ENCODE results near the gene EIF3F.
A peak's percentile ranks its signal among the peaks of the same experiment; 100 is the strongest.

EIF3F gene

DNA sequence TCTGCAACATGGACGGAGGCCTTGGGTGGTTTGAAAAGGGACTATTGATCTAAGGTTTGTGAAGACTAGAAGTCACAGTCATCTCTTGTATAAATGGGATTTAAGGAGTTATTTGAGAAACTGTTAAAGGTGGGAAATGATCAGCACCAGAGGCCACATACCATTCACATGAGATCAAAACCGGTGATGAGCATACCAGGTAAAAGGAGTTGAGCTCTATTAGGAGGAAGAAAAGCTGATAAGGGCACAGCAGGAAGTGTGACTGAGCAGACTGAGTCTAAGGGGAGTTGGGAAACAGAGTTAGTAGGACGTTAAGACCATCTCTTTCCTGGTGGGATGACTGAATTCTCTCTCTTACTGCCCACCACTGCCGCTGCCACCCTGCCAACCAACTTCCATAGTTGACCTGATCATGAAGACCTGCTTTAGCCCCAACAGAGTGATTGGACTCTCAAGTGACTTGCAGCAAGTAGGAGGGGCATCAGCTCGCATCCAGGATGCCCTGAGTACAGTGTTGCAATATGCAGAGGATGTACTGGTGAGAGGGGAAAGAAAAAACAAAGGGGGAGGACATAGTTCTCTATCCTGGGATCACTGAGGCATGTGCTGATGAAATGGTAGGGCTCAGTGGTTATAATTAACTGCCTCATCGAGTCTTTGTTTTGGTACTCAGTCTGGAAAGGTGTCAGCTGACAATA, 7.6 kb downstream of the EIF3F start:
- no peak for DNase-seq (ENCODE audit: low read depth)

DNA sequence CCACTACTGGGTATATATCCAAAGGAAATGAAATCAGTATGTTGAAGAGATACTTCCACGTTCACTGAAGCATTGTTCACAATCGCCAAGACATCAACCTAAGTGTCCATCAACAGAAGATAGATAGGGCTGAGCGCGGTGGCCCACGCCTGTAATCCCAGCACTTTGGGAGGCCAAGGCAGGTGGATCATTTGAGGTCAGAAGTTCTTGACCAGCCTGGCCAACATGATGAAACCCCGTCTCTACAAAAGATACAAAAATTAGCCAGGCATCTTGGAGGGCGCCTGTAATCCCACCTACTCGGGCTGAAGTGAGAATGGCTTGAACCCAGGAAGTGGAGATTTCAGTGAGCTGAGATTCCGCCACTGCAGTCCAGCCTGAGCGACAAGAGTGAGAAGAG, 12.7 kb downstream of the EIF3F start:
- DNase-seq (ENCODE audit: low read depth), result no peak

DNA sequence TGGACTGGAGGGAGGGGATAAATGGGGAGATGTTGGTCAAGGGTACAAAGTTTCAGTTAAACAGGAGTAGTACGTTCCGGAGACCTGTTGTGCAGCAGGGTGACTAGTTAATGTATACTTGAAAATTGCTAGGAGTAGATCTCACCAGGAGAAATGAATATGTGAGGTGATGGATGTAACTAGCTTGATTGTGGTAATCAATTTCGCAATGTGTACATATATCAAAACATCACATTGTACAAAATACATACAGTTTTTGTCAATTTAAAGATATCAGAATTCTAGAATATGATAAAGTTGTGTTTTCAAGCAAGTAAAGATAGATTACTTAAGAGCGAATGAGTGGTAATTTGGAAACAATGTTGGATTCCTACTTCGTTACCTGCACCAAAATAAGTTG, 13.3 kb downstream of the EIF3F start:
- no peak for DNase-seq (ENCODE audit: low read depth)

DNA sequence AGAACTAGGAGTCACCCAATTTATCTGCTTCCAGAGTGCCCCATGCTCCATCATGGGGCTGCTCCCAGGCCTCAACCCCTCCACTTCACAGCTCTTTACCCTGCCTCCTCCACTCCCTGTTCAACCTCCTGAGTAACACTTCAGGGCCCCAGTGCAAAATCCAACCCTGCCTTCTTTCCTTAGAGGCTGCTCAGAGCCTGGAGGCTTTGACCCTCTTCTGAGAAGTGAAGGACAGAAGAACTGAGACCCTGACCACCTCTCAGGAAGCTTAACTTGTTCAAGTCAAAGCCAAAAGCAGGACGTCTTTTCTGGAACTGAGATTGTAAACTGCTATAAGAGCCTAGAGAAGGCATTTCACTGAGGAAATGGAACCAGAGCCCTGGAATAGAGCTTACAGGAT, 15.5 kb downstream of the EIF3F start:
- no peak for DNase-seq (ENCODE audit: low read depth)

DNA sequence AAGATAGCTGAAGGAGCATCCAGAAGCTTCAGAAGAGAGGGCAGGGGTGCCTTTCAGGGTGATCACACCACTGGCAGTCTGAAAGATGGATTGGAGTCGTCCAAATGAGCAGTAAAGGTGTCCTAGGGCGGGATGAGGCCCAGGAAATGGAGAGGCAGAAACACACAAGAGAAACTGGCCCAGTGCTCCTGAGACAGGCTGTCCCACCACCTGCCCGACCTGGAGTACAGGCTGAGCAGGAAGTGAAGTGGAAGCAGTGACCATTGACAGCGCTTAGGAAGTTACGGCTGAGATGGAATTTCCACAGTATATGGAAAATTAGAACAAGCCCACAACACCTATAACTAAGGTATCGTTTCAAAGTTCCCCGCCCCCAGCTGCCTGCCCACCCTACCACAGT, 16.1 kb downstream of the EIF3F start:
- no peak for DNase-seq (ENCODE audit: low read depth)

DNA sequence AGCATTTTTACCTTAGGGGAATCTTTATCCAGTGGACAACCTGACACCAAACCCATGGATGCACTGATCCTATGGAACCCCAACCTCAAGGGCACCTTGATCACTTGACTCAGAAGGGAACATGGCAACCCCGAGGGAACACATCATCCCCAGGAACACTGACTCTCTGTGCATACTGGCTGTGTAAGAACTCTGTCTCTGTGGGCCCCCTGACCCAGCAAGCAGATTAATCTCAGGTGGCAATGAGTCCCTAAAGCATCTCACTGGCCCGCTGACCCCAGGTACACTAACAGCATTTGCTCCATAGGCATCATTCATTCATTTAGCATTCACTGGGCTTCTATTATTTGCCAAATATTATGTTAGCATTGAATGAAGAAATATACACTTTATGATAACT, 16.9 kb downstream of the EIF3F start:
- no peak for DNase-seq (ENCODE audit: low read depth)

DNA sequence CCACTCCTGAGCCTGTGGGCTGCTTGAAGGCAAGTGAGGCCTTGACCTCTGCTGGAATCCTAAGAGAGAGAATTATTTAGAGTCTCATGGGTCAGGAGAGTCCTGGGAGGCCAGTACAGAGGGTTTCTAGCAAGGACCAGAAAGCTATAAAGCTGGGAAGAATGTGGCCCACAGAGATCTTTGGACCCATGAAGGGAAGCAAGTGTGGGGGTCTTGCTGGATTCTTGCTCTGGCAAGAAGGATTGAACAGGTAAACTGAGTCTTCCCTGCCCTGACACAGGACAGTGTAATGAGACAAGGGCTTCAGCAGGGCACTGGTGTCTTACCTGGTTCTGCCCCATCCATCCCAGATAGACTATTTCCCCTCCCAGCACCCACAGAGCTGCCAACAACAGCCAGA, 18.4 kb downstream of the EIF3F start:
- no peak for DNase-seq (ENCODE audit: low read depth)

DNA sequence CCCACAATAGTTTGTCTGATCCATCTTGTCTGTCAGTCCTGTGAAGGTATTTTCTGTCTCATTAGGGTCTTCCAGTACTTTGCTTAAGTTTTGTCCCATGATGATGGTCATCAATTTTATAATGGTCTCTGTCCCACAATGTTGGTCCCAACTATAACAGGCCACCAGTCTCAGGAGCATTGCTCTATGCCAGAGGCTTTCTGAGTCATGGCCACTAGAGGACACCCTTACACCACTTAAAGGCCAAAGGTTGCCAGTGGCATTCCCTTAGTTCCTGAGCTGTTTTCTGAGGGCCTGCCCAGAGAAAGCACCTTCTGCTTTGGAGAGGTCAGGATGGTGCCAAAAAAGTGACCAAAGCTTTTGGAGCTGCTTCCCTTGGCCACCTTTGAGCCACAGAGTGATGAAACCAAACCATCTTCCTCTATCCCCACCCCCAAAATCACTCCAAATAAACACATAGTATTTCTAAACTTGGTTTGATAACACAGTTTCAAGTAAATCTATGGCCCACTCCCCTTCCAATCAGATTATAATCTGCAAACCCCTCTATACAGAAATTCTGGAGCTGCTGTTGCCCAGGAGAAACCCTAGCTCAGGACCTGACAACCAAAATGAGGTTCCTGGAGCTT, 19.3 kb downstream of the EIF3F start:
- DNase-seq (ENCODE audit: low read depth), result no peak

DNA sequence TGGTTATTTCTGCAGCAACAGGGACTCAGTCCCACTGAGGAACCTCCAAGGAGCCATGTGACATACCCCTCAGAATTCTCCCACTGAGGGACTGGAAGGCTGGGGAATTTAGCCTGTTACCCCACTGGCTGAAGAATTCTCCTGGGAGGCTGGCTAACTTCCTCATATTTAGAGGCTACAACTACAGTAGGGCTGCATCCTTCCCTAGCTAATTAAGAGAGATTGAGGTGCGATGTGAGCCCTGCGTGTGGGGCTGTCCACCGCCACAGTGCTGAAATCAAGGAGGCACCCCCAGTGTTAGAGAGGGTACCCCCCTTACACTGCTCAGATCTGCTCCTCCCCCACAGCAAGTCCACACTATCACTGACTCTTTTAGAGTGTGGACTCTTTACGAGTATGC, 21.1 kb downstream of the EIF3F start:
- no peak for DNase-seq (ENCODE audit: low read depth)

DNA sequence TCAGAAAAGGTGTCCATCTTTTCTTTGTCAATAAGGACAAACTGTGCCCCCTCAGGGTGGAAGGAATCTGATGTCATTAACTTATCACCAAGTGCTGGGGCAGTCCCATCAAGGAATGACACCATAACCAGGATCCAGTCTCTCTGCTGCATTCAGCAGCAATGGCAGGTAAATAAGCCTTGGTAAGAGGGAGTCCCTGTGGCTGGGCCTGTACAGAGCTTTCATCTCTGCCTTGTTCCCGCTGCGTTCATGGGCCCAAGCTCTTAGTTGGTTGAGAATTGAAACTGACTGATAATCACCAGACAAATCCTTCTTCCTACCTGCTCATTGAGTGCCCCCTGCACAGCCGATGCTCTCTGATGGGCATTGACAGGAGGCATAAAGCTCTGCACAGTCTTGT, 22.7 kb downstream of the EIF3F start:
- DNase-seq (ENCODE audit: low read depth), result no peak

DNA sequence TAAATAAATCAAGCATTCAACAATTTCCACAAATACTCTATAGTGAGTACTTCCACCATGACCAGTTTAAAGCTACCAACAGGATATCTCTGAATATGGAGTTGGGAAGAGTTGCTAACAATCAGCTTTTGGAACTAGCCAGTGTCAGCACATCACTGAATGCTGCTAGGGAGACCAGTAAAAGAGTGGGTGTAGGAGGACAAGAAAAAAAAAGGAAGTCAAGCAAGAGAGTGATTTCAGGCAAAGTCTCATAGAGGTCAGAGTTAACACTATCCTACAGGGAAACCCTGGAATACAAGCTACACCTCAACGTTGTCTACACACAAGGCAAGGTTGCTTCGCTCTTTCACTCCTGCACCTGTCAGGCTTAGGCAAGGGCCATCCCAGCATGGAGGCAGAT, 24.2 kb downstream of the EIF3F start:
- no peak for DNase-seq (ENCODE audit: low read depth)

DNA sequence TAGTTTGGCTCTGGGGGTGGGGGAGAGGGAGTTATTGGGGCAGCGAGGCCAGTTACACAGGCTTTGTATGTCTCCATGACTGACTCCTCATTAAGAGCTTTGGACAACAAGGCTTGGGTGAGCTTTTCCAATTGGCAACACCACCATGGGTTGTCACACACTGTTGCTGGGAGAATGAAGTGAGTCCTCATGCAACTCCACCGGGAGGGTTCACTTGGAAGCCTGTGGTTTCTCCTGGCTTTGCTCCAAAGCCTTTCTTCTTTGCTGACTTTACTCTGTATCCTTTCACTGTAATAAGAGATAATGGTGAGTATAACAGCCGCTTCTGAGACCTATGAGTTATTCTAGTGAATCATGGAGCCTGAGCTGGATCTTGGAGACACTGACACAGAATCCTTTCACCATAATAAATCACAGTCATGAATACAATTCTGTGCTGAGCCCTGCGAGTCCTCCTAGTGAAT, 24.9 kb downstream of the EIF3F start:
- DNase-seq (ENCODE audit: low read depth), result peak; percentile 76

DNA sequence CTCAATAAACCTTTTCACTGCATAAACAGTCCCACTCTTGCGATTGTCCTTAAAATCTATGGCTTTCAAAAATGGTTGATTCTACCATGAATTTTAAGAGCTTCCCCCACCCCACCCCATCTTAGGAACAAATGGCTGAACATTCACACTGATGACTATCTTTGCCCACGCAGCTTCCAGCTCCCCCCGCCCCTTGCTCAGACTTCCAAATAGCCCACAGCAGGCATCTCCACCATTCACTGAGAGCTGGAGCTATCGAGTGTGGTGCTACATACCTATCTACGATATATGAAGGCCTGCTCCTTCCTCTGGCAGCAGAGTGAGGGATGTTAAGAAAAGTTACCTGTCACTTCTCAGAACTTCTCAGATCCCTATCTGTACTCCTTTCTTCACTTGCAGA, 26.7 kb downstream of the EIF3F start:
- DNase-seq (ENCODE audit: low read depth), result no peak

DNA sequence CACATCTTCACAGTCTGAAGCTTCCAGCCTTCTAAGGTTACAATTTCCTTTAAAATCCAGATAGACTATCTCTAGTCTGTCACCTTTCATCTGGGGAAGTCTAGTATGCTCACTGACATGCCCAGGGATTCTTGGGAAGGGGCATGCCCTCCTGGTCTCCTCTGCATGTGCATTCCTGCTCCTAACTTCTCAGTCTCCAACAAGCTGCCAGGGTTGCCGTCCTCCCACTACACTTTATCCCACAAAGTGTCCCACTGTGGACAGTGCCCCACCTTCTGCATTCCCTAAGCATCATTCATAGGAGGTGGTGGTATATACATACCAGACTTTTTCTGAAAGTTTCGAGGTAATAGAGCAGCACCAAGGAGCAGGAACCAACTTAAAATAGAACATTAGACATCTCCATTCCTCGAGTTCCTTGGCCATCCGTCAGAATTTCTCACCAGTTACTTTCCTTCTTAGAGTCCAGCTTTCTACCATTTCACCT, 28.7 kb downstream of the EIF3F start:
- DNase-seq (ENCODE audit: low read depth), result no peak

DNA sequence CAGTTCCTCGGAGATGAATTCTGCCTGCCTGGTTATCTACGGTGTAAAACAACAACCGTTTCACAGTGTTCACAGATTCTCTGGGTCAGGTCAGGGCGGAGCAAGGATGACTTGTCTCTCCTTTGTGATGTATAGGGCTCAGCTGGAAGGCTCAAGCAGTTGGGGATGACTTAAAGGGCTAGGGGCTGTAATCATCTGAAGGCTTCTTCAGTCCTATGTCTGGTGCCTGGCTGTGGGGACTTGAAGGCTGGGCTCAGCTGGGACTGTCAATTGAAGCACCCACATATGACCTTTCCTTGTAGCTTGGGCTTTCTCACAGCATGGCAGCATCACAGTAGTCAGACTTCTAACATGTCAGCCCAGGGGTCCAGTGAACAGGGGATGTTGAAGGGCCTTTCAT, 29.3 kb downstream of the EIF3F start:
- no peak for DNase-seq (ENCODE audit: low read depth)

DNA sequence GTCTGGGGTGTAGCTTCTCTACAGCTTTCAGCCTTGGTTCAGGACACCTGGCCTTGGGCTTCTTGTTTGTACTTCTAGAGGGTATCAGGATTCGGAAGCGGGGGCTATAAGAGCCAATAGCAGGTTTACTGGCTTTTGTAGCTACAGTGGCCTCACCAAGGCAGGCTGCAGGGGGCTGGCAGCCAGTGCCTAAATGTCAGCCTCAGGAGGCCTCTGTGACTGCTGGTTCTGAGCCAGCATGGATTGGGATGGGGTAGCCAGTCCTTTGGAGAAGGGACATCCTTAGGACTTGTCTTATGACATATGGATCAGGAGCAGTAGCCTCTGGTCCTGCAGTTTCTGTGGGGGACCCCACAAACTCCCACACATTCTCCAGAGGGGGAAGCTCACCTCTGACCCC, 29.9 kb downstream of the EIF3F start:
- no peak for DNase-seq (ENCODE audit: low read depth)

DNA sequence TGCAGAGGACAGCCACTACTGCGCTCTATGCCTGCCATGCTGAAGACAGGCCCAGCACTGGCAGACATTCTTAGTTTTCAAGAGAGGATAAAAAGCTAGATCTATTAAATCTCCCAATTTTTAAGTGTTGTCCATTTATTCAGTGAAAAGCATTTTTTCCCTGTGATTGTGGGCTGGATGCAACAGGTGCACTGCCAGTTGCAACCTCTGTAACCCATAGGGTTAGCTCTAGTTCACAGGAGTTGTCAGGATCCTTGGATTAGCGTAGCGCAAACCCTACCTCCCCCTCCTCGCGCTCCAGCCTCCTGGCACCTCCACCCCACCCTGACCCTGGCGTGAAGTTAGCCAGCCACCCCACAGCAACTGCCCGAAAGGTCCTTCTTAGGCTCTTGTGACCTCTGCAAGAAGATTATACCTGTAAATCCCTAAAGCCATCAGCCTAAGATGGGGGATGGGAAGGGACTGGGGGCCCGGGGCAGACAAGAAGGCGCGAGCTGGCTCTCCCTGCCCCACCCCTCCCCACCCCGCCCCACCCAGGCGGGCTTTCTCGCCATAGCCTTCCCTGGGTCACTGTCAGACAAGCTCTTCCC, 30.9 kb downstream of the EIF3F start:
- DNase-seq (ENCODE audit: low read depth), result no peak

DNA sequence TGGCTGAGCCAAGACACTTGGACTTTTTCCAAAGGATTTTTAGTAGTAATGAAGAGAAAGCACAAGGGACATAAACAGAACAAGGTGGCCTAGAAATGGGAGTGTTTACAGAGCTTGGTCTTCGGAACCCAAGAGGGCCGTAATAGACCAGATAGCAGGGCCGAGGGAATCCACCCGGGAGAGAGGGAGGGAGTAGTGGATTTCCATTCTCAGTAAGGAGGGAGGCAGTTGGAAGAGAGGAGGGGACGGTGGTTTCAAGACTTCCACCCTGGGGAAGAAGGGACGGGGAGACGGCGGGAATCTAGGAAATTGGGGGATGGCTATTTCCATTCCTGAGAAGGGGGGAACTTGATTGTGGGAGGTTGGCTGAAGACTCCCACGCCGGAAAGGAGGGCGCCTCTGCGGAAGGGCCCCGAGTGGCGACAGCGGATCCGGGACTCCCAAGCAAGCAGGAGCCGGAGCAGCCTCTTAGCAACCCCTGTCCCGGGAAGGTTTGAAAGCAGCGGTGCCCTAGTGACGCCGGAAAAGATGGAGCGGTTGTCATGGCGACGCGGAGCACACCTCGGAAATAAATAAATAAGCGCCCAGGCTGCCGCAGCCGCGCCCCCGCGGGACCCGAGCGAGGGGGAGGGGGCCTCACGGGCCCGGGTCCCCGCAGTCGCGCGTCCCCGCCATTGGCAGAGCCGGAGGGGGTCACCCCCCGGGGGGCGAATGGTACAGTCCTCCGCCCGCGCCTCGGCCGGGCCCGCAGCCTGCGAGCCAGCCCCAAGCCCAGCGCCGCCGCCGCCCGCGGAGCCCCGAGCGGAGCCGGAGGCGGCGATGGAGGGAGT, 31.6 kb downstream of the EIF3F start:
- DNase-seq (ENCODE audit: low read depth), result no peak

DNA sequence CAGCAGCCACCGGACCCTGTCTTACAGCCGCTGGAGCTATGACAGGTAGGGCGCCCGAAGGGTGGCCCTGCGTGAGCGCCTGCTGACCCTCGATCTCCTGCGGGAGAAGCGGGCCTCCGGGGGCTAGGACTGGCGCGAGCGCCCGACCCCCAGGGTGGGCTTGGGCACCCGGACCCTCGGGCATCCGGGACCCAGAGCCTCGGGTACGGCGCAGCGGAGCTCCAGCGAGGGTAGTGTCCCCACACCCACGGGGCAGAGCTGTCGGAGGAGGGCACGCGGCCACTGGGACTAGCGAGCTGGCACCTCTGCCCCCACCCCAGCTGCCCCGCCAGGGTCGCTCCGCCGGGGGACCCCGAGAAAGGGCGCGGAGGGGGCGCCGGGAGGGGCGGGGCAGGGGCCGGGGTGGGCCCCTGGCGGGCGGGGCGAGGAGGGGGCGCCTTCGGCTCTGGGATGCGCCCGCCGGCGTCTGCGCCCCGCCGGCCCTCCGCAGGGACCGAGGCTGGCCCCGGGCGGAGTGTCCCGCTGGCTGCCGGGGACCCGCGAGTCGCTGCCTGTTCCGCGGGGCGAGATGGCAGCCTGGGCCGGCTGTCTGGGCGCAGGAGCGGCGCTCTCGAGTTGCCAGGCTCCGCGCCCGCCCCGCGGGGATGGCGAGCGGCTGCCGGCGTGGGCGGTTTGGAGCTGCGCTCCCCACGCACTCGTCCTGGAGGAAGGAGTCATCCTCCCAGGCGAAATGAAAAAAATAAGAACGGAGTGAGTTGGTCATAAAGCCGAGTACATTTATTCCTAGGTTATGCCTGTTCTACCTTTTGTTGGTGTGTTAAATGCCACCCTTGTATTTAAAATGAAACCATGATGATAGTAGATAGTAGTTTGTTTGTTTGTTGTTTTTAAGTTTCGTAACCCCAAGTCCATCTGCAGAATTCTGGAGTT, 32.4 kb downstream of the EIF3F start:
- DNase-seq (ENCODE audit: low read depth), result no peak

DNA sequence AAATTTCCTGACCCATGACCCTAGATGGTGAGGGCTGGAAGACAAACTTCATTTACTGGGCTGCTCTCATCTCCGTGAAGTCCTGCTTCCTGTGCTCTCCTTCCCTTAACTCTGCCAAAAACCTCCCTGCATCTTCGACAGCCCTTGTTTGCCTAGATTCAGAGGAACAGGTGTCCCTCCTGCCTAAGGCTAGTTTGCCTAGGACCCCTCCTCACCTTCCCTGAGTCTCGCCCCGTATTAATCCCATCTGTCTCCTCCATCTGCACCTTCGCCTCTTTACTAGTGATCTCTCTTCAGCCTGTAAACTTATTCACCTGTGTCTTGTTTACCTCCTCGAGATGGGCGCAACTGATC, 33.1 kb downstream of the EIF3F start:
- no peak for DNase-seq (ENCODE audit: low read depth)

DNA sequence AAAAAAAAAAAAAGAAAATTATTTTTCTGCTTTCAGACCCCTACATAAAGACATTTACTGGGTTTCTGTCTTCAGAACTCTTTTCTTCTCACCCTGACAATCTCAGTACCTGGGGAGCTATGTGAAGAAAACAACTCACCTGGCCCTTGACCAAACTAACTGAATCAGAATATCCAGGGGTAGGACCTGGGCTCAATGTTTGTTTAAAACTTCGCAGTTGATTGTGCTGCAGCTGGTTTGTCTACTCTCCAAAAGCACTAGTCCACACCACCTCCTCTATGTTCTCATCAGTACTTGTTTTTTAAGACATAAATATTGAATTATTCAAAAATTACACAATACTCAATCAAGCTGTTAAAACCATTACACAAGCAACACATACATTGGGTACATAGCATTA, 34.8 kb downstream of the EIF3F start:
- no peak for DNase-seq (ENCODE audit: low read depth)

DNA sequence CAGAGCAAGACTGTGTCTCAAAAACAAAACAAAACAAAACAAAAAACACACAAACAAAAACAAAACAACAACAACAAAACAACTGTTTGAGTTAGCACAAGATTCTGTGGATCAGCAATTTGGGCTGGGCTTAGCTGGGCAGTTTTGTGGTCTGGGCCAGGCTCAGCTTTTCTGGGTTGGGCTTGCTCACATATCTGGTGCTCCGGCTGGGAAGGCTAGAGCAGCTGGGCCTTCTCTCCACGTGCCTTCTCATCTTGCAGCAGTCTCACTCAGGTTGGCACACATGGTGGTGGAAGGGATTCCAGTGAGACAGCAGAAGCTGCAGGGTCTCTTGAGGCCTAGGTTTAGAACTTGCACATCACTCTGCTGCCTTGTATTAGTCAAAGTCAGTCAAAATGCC, 35.7 kb downstream of the EIF3F start:
- no peak for DNase-seq (ENCODE audit: low read depth)
